OCI-M2 (cell line): ENCODE measurements around the gene COL28A1.
"Not testable (repeated sequence)": the region's sequence is repeated elsewhere in the genome, so short reads cannot be mapped to it uniquely, and the experiment has no call there.

Experiments
- DNase-seq: peaks from one replicate; lab custom pipeline; 2025; ENCODE audit not compliant: unreplicated experiment; lab: John Stamatoyannopoulos, UW

Gene COL28A1

DNA sequence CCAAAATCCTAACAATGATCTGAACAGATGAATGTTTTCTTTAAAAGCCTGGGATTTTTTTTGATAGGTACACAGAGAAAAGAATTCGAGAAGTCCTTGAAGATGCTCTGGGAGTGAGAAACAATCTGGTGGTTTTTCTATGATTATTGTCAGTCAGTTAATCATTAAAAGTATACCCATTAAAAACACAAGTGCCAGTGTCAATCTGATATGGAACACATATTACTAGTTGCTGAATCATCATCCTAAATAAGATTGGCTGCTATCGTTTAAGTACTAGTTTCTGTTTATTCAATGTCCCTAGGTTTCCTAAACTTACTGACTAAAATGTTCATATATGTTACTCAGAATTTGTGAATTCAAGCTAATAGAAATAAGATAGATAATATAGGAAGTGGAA, 16.1 kb downstream of the COL28A1 start:
- no peak for DNase-seq

DNA sequence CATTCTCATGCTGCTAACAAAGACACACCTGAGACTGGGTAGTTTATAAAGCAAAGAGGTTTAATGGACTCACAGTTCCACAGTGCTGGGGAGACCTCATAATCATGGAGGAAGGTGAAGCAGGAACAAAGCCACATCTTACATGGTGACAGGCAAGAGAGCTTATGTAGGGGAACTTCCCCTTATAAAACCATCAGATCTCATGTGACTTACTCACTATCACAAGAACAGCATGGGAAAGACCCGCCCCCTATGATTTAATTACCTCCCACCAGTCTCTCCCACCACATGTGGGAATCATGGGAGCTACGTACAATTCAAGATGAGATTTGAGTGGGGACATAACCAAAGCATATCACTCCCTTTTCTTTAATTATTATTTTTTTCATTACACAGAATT, 16.6 kb downstream of the COL28A1 start:
- DNase-seq, result no peak

DNA sequence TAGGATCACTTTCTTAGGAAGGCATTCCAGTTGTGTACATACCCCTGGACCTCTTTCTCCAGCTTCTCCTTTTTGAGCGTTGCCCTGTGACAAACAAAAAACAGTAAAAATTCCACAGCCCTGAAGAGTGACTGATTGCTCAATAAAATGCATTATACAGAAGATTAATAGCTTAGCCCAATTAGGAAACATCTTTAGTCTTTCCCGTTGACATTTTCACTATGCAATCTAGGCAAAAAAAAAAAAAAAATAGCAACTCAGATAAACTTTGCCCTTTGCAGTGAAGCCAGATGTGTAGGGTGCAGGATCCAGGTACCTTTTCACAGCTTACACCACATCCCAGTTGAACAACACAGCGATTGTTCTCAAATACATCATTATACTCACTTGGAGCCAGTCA, 17.9 kb downstream of the COL28A1 start:
- DNase-seq, result no peak

DNA sequence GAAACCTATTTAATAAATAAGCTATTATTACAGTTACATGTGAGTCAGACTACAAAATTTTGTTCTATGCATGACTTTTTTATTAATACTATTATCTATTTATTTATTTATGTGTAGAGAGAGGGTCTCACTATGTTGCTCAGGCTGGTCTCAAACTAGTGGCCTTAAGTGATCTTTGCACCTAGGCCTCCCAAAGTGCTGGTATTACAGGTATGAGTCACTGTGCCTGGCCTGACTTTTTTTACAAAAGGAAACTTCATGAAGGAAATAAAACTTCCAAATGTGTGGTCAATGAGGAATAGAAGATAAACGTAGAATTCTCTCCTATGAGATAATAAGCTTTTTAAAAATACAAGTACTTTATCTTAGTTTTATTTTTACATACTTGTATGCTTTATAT, 19.0 kb downstream of the COL28A1 start:
- DNase-seq, result no peak

DNA sequence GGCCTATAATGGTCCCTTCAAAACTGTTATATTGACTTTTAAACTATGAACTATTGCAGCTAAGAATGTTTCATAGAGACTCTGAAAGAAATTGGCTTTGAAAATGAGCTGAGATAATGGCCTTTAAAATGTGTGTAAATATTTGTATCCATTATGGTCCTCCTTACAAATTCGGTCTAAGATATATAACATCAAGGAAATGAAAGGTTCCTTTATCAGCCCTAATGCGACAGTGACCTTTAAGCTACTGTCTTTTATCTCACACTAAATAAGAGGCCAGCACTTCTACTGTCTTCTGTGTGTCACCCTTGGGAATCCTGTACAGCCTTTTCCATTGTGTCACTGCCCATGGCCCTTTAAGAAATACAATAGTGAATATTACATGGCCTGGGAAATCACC, 19.5 kb downstream of the COL28A1 start:
- DNase-seq, result no peak

DNA sequence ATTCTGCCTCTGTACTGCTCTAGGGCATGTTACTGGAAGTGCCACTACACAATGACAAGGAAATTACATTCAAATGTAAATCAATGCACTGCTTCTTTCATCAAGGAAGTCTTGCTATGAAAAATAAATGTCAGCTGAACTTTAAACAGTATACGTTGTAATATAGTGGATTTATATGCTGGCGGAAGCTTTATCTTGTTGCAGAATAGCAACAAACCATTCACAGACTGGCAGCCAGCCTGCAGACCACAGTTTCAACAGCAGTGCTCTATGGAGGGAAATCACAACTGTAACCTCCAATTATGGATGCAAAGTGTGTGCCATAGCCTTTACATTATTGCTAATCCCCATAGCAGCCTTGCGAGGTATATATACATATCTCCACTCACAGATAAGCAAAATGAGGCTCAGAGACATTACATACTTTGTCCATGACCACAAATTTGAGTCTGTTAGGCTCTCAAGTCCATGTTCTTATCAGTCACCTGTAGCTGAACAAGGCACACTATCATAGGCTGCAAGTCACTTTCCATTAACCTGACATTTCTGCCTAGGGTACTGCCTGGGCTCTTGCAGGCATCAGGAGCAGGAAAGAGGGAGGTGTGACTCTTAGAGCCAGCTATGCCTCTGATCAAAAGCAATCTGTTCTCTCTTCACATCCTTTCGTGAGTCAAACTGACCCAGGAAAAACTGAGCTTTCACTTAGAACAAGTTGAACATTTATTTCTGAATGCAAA, 22.6 kb downstream of the COL28A1 start:
- DNase-seq, result no peak

DNA sequence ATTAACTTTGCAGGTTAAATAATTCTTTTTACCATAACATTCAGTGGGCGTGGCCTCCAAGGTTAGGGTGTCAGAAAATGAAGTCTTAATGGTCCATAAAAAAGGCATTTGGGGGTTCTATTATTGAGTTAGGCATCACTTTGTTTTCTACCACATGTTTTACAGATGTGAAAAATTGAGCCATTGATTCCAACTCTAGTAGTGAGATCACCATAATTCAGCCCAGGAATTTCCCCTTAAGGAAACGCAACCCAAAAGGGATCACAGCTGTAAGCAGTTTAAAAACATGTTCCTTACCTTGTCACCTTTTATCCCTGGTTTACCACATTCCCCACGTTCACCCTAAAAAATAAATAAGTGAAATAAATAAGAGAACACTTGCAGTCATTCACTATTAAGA, 24.9 kb downstream of the COL28A1 start:
- DNase-seq, result no peak

DNA sequence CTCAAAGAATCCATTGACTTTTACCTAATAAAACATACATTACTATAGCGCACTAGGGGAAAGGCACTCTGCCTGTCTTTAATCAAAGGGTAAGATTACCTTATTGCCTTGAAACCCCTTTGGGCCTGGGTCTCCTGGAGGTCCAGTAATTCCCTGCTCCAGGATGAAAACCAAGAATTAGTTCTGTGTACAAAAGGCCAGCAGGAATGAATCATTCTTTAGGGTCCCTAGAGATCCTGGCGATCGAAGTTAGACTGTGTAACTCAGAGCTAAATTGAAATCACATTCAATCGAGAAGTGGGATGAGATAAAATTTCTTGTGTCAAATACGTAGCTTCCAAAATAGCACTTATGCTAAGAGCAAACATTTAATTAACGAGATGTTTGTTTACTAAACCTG, 29.8 kb downstream of the COL28A1 start:
- DNase-seq, result no peak

DNA sequence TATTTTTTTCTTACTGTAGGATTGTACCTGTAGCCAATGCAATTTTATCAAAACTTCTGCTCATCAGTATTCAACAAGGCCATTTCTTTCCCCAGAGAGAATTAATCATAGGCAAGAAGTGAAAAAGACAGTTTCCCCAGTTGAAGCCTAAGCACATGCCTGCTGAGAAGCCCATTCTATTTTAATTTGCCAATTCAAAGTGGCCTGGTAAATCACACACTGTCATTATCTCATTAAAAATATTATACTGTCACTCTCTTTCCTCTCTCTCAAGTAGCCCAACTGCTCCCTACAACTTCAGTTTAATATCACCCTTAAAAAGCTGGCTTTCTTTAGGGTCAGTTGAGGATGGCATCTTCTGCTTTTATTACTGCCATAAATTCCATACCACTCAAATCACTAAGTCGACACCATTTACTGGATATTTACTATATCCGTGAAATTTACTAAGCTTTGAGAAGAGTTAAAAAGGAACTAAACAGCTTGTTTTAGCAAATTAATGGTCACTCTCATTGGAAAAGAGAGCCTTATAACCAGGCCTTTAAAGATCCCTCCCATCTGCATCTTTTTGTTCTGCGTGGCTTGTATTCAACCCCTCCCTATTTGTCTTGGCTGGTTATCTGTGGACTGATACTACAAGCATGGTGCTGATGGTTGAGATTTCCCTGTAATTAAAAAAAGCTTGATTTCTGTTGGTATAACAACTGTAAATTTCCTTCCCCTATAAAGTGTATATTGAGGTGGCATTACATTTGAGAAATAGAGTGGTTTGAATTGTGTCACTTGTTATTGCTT, 30.6 kb downstream of the COL28A1 start:
- DNase-seq, result no peak

DNA sequence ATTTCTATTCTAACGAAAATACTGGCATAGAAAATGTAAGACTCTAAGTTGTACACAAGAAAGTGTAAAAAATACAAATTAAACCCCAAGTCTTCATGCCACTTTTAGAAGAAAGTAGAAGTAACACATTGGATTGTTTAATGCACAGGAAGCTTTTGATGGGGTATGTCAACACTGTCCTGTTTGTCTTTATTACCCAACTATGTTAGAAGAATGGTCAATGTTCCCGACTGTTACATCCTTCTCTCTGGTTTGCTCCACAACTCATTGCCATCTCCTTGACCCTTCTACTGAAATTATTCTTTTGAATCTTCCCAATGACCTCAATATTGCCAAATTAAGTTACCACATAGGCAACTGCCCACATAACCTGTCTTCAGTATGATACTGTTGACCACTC, 35.8 kb downstream of the COL28A1 start:
- no peak for DNase-seq

DNA sequence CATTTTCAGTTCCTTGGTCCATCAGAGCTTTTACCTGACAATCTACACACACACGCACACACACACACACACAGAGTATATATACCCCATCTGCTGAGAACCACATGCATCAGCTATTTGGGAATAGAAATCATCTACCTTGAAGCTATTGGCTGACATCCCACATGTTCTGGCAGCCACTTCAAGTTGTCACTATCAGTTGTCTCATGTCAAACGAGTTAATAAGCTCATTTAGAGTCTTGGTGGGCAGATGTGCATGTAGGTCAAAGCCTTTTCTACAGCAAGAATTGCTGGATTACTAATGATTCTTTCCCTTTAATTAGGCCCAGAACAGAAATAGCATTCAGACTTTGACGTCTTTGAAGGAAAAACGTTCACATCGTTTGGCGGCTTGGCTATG, 36.8 kb downstream of the COL28A1 start:
- DNase-seq, result no peak

DNA sequence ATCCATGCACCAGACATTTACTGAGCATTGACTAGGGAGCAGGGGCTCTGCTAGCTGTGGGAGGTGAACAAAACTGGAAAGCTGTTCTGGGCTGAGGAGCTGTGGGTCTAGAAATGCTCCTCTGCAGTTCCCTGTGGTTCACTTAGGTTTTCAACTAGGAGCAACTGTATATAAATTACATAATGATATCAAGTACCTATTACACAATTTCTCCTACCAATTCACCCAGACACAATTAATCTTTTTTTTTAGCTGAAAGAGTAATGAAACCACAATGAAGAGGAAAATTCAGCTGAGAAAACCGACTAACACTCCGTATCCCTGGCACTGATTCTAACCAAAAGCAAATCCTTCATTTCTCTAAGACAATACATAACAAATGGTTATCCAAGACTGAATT, 39.4 kb downstream of the COL28A1 start:
- DNase-seq, result no peak

DNA sequence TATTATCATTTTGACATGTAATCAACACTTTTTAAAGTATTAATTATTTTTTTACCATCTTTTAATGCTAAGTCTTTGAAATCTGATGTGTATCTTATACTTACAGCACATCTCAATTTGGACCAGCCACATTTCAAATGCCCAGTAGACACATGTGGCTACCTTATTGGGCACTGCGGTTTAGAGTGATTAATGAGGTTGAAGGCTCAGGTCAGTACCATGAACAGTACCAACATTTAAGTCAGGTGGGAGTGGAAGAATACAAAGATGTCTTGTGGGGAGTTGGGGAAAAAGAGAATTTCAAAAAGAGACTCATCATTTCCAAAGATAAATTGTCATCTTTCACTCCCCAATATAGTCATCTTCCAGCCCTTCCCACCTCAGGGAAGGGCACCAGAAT, 40.5 kb downstream of the COL28A1 start:
- DNase-seq, result no peak

DNA sequence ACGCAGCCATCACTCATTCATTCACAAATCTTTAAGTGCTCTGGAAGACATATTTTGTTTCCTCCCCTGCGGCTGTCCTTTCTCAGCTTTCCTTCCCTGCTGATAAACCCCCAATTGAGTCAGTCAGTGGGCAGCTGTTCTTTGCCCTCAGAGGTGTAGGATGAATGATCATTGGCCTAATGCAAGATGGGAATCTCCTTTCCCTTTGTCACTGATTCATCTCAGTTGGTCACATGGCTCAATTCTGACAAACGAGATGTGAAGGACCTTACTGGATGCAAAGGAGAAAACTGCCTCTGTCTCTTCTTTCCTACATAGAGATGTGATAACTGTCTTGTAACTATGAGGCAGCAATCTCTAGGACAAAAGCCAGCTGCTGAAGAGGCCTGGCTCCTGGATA, 44.6 kb downstream of the COL28A1 start:
- DNase-seq, result no peak

DNA sequence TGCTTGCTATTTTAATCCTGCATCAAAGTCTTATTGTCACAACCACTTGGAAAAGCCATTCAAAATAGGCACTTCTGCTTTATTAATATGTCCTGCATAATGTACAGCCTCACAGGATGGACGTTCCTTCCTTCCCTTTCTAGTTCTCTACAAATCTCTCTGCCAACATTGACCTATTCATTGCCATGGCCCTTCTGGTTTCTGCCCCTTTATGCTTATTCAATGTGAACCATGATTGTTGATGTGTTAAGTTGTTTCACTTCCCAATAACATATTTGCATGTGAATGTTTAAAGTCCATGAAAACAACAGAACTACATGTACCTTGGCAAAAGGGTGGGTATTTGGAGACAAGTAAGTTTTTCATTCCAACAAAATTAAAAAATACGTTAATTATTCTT, 45.7 kb downstream of the COL28A1 start:
- DNase-seq, result no peak

DNA sequence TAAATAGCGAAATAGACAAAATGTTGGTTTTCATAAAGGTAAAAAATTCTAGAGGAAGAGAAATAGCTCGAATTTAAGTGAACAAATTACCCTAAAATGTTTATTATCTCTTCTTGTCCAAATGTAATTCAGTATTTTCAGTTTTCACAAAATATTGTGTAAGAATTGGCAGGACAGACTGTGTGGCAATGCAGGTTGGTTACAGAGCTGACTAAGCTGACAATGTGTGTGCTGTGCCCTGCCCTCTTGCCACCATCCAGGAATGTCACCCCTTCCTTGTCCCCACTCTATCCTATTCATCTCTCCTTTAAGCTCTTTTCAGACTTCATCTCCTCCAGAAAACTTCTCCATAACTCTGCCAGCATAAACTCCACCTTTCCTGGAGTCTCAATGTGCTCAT, 46.1 kb downstream of the COL28A1 start:
- no peak for DNase-seq

DNA sequence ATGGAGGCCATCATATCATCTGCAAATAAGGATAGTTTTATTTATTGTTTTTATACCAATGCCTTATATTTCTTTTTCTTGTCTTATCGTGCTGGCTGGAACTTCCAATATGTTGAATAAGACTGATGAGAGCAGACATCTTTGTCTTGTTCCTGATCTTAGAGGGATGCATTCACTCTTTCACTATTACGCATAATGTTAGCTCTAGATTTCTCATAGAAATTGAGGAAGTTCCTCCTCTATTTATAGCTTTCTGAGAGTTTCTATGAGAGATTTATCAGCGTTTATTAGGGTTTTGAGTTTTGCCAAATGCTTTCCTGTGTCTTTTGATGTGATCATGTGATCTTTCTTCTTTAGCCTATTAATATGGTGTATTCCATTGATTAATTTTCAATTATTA, 49.3 kb downstream of the COL28A1 start:
- no peak for DNase-seq

DNA sequence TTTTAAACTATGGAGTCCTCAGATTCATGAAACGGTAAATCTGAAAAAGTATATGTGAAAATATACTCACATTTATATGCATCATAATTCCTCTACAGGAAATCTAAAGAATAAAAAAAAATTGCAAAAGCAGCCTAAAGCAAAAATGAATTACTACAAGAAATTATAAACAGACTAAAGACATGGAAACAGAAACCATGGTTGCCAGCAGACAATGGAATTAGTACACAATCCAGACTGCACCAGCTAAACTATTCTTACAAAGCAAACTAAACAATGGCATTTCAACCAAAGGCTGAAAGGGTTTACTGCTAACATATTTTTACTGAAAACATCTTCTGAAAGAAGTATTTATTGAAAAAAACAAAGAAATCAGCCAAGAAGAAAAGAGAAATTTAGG, 51.6 kb downstream of the COL28A1 start:
- no peak for DNase-seq

DNA sequence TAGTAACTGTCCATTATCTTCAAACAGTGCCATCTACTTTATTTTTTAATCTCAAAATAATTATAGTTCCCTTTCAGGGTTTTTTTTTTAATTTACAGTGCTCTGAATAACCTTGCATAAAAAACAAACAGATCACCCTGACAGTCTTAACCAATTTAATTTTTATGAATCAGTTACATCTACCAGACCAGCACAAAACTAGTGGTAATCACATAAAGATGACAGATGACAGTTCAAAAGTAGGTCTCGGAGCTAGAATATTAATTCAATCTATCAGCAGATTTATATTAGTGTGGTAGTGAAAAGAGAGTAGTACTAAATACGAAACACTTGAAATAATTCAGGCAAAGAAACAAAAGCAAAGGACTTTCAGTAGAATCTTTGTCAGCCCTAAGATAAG, 53.9 kb downstream of the COL28A1 start:
- DNase-seq, result no peak

DNA sequence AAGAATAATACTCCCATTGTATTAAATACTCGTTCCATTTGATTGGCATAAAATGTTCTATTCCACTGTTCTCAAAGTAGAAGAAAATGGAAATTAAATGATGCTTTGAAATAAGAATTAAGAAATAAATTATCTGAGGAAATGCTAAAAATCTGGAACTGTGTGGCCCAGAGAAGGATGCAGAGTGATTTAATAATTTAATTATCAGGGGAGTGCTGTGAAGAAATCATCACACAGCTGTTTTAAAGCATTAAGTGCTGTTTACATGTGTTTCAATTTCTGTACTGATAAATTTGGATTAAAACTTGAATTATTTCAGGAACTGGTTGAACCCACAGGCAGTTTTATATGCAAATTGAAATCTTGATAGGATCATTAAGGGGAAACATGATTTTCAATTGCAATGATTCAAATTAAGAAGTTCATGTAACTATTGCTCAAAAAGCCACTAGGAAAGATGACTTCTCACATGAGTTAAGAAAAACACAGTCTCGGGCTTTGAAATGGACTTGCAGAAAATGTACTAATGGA, 56.3 kb downstream of the COL28A1 start:
- no peak for DNase-seq

DNA sequence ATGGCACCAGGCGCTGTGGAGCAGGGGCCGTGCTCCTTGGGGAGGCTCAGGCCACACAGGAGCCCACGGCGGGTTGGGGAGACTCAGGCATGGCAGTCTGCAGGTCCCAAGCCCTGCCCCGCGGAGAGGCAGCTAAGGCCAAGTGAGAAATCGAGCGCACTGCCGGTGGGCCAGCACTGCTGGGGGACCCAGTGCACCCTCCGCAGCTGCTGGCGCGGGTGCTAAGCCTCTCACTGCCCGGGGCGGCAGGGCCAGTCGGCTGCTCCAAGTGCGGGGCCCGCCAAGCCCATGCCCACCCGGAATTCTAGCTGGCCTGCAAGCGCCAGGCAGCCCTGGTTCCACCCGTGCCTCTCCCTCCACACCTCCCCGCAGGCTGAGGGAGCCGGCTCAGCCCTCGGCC, 57.1 kb downstream of the COL28A1 start:
- no peak for DNase-seq

DNA sequence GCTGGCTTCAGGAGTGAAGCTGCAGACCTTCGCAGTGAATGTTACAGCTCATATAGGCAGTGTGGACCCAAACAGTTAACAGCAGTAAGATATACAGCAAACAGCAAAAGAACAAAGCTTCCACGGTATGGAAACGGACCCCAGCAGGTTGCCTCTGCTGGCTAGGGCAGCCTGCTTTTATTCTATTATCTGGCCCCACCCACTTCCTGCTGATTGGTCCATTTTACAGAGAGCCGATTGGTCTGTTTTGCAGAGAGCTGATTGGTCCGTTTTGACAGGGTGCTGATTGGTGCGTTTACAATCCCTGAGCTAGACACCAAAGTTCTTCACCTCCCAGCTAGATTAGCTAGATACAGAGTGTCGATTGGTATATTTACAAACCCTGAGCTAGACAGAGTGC, 58.0 kb downstream of the COL28A1 start:
- DNase-seq, result not testable (repeated sequence)
